Right renal cortex interstitium (tissue), 3 donors: ENCODE data around the gene UGT1A8. TPM values are rescaled to one million over a fixed set of nuclear protein-coding genes. Genes with fewer than 3 reads are reported as not detected.

Source experiments
- DNase-seq, 3 donors: peaks; one replicate each; pipeline ENCODE4 v3.0.0-alpha.2; 2013; ENCODE audit warnings: low read depth in 3 of 3, low spot score in 2 of 3
- polyA plus RNA-seq, 3 donors: library from polyadenylated mRNA; unstranded; fragments of 120-200 nt; gene quantifications; one replicate each; pipeline ENCODE4 v1.2.1, GENCODE V29; 2013; ENCODE audit not compliant: insufficient read length in 3 of 3

Gene UGT1A8
- polyA plus RNA-seq, 3 donors = 0.07 TPM; not detected in 2

DNA sequence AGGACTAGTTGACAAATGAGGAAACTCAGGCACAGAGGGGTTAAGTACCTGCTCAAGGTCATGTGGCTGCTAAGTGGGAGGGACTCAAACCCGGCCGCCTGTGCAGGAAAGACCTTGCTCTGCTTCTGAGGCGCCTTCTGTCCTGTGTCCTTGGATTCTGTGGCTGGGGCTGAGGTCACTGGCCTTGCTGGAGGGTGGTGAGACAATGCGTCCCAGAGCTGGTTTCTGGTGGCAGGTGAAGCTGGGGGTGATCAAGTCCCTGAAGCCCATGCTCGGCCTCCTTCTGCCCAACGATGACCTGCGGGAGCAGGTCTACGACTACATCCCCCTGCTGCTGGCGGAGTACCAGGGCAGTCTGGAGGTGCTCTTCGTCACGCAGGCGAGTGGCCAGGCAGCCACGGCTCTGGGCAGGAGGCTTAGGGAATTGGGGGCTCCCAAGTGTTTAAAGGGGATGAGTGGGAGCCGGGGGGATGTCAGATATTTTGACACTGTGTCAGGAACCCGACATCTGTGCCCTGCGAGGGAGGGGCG is 176.8 kb downstream of the UGT1A8 start:
- DNase-seq = no peak

DNA sequence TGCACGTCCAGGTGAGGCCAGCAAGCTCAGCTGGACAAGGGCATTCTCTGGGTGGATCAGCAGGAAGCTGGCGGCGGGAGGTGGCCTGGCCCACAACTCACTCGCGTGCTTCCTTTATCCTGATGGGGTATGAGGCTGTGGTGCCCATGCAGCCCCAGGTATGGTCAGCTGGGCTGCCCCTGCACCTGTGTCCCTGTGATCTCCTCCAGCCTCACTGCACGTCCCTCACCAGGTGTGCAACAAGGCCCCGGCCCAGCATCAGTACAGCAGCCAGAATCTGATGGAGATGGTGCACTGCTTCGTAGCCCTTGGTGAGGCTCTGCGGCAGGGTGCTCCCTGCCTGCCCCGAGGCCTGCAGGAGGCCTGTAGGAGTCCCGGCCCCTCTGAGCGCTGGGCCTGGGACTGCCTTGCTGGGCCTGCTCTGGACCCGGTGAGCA is 178.3 kb downstream of the UGT1A8 start:
- no peak for DNase-seq

GRCh38 chr2:233796254-233796653 is 178.8 kb downstream of the UGT1A8 start:
- no peak for DNase-seq

- DNase-seq = no peak
These were observed 181.1 kb downstream of the UGT1A8 start for GRCh38 chr2:233798335-233799086.

DNA sequence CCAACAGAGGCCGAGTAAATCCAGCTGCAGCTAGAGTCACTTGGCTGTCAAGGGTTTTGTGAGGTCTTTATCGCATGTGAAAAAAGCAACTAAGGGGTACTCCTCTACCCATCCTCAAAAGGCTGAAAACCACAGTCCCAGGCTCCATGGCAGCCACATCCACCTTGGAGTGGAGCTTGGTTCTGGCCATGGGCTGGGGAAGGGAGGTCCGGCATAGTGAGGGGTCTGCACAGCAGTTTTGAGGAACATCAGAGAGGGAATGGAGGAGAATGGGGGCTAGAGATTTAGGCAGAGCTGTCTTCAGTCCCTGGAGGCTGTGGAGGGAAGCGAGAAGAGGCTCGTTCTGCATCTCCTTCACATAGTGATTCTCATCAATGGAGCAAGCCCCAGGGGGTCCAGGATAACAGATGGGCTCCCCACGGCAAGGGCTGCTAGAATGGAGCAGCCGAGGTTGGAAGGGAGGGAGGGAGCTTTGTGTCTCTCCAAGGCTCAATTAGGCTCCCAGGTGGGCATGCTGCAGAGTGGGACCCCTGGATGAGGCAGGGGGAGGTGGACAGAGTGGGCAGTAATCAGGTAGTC is 181.7 kb downstream of the UGT1A8 start:
- no peak for DNase-seq

- DNase-seq = no peak
These were observed 182.3 kb downstream of the UGT1A8 start for GRCh38 chr2:233799716-233800115.

DNA sequence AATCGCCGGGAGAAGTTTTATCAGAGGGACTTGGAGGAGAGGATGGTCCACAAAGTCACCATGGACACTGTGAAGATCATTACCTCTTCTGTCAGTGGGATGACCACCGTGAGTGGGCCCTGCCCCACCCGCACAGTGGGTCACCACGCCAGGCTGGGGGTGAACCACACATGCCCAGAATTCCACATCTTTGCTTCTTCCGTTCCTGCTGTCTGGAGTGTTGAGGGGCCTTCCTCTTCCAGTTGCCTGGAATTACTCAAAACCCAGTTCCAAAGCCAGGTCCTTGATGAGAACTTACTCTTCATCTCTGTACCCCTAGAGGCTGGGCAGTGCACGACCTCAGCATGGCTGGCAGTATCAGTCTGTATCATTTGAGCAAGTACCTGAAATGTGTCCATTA is 182.8 kb downstream of the UGT1A8 start:
- no peak for DNase-seq

DNA sequence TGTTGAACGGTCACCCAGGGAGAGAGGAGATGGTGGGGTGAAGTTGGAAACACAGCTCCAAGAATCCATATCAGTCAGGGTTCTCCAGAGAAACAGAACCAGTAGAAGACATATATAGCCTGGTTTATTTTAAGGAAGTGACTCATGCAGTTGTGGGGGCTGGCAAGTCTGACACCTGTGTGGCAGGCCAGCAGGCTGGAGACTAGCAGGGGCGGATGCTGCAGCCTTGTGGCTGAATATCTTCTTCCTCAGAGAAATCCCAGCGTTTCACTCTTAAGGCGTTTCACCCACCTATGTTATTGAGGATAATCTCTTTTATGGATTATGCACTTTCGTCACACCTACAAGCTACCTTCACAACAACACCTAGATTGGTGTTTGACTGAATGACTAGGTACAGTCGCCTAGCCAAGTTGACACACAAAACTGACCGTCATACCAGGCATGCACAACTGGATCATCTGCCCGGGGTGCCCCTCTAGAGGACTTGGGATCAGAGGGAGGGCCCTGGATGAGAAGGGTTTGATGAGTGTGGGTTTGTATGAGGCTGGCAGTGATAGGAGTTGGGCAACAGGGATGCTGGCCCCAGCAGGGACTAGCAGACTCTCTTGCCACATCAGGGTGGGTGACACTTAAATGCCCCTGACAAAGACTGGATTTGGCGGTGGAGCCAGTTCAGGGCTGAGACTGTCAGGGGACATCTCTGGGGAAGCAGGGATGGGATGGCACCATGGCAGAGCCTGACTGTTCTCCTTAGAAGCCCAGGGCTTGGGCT is 184.1 kb downstream of the UGT1A8 start:
- no peak for DNase-seq

- no peak for DNase-seq
These were observed 184.8 kb downstream of the UGT1A8 start for GRCh38 chr2:233802132-233802815.

- DNase-seq = no peak
These were observed 186.0 kb downstream of the UGT1A8 start for GRCh38 chr2:233803292-233803911.

GRCh38 chr2:233803994-233804393 is 186.6 kb downstream of the UGT1A8 start:
- DNase-seq = no peak

DNA sequence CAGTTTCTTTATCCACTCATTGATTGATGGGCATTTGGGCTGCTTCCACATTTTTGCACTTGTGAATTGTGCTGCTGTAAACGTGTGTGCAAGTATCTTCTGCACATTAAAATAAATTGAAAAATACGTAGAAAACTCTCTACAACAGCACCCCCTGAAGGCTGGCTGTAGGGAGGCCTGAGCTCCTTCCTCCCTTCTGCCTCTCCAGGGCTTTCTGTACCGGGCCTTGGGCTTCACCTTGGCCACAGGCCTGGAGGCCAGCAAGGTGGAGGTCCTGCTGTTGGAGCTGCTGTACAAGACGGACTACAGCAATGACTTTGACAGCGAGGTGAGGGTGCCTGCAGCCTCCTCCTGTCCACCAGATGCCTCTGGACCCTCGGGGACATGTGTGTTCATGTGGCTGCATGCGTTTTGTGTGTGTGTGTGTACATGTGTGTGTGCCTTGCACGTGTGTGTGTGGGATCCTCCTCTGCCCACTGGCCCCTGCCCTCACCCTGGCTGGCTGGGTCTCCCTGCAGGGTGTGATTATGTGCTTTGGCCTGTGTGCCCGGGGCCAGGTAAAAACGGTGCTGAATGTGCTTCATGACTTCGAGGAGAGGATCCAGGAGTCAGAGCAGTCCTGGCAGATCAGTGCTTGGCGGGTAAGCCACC is 189.9 kb downstream of the UGT1A8 start:
- no peak for DNase-seq

DNA sequence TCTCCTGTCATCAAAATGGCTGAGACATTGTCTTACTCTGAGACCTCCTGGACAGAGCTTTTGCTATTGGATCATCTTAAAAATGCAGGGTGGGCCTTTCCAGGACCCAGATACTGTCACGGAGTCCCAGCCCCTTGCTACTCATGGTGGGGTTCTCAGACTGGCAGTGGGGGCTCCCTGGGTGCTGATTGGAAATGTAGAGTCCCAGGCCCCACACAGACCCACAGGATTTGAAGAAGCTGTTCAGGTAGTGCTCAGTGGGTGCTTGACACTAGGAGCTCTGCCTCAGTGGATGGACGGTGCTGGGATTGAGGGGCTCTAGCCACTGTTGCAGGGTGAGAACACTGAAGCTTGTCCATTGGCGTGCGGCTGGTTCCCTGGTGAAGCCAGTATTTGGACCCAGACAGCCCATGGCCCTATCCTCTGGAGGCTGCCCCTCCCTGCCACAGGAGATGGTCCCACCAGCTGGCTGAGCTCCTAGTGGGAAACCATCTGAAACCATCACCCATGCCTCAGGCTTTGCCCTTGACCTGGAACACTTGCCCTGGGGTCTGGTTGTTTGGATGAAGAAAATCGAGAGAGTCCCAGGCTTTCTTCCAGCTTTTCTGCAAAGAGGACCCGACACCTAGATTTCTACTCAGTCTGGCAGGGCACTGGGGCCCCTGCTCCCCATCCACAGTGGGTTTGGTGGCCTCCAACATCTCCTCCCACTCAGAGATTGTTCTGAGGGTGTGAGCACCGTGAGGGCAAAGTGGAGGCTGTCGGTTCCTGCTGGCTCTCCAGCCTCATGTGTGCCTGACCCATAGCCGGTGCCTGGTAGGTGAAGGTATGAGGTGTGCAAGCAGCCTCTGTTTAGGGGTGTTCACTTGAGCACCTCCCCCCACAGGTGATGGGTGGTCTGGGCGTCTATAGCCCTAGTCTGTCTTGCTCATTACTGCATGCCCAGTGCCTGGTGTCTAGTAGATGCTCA is 190.8 kb downstream of the UGT1A8 start:
- no peak for DNase-seq

DNA sequence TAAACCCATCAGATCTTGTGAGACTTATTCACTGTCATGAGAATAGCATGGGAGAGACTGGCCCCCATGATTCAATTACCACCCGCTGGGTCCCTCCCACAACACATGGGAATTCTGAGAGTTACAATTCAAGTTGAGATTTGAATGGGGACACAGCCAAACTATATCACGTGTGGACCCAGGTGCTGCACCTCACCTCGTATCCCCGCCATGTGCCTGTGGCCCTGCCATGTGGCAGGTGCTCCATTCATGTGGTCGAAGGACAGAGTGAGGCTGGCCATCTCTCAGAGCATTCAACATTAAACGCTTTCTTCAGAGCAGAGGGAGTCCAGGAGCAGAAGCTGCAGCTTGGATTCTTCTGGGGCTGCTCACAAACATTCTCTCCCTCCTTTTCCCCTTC is 193.0 kb downstream of the UGT1A8 start:
- no peak for DNase-seq

DNA sequence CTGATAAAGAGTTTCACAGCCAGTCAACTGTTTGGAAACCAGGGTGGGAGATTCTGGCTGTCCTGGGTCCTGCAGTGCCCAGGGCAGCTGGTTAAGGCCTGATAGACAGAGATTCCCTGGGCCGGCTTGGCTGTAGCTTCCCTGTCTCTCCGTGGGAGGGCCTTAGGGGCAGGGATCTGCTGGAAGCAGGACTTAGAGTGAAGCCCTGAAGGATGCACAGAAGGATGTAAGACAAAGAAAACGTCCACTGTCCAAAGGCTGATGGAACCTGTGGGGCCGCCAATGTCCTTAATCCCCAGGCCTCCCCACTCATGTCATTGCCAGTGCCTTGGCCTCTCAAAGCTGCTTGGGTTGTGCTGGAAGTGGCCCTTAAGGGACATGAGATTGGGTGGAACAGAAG is 193.7 kb downstream of the UGT1A8 start:
- no peak for DNase-seq

DNA sequence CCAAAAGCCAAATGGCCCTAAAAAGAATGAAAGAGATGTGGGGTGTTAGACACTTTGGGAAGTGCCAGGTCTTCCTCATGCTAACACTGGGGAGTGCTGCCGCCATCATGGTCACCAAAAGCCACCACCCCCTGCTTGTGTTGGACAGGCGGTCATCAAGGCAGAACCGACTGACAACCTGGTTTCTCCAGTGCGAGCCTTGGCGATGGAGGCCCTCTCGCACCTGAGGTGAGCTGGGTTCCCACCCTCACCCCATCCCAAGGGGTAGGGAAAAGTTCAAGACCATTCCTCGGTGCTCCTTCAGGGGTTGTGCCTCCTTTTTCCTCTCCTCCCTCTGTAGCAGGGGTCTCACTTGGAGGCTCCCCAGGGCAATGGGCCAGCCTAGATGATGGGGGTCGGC is 194.3 kb downstream of the UGT1A8 start:
- no peak for DNase-seq

DNA sequence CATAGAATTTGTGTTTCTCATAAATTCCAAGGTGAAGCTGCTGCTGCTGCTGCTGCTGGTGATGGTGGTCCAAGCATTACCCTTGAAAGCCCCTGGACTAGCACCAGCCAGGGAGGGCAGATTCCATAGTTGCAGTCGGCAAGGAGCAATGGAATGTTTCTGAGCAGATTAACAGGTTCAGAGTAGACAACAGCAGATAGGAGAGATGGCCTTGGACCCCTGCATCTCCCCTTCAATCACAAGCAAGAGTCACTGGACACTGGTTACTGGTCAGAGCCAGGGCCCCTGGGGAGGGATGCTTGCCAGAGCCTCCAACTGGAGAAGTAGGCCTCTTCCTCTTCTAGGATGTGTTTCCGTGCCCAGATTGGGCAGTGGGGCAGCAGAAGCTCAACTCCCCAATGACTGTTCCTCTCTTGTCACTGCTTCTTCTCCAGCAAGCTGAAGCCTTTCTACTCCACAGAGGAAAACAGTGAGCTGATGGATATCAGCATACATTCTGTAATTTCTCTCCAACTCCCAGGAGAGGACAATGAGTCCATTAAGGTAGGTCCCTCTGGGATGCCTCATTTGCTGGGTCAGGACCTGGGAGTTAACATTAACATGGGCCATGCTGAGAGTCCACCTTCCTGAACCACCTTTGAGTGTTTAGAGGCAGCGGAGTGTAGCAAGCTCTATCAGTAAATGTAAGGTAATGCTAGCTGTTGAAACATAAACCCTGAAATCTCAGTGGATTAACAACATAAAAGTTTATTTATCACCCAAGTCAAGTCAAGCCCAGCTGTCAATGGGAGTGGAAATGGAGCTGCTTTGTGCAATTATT is 196.0 kb downstream of the UGT1A8 start:
- peak; percentile 17 to 38 (median 20) for DNase-seq
